ENCODE measurements around the gene MRPS34.

The MRPS34 gene

GRCh38 chr16:1768767-1769401, 4.0 kb downstream of the MRPS34 start:
- DNase-seq, result no peak

GRCh38 chr16:1768061-1768766, 4.7 kb downstream of the MRPS34 start:
- no peak for DNase-seq

- no peak for DNase-seq
These were observed 5.6 kb downstream of the MRPS34 start for GRCh38 chr16:1767116-1767994.

- DNase-seq, result no peak
These were observed 6.2 kb downstream of the MRPS34 start for GRCh38 chr16:1766701-1767100.

- no peak for DNase-seq
These were observed 6.7 kb downstream of the MRPS34 start for GRCh38 chr16:1766231-1766630.

GRCh38 chr16:1765826-1766225, 7.1 kb downstream of the MRPS34 start:
- no peak for DNase-seq

GRCh38 chr16:1764971-1765370, 8.0 kb downstream of the MRPS34 start:
- no peak for DNase-seq

GRCh38 chr16:1763521-1764511, 9.1 kb downstream of the MRPS34 start:
- DNase-seq, result no peak

GRCh38 chr16:1762879-1763520, 9.9 kb downstream of the MRPS34 start:
- no peak for DNase-seq

GRCh38 chr16:1762196-1762878, 10.6 kb downstream of the MRPS34 start:
- no peak for DNase-seq

GRCh38 chr16:1761751-1762150, 11.2 kb downstream of the MRPS34 start:
- DNase-seq, result no peak

GRCh38 chr16:1760911-1761310, 12.0 kb downstream of the MRPS34 start:
- no peak for DNase-seq

GRCh38 chr16:1759511-1759910, 13.4 kb downstream of the MRPS34 start:
- no peak for DNase-seq

GRCh38 chr16:1758923-1759322, 14.0 kb downstream of the MRPS34 start:
- DNase-seq, result no peak

- DNase-seq, result no peak
These were observed 15.0 kb downstream of the MRPS34 start for GRCh38 chr16:1757714-1758461.

GRCh38 chr16:1754204-1754603, 18.7 kb downstream of the MRPS34 start:
- no peak for DNase-seq

GRCh38 chr16:1752853-1753252, 20.1 kb downstream of the MRPS34 start:
- no peak for DNase-seq

- no peak for DNase-seq
These were observed 21.0 kb downstream of the MRPS34 start for GRCh38 chr16:1751946-1752345.

GRCh38 chr16:1749152-1750117, 23.5 kb downstream of the MRPS34 start:
- no peak for DNase-seq
